Limb (tissue), 2 donors: Measurements from ENCODE around the gene MTCH2.
"Not testable (repeated sequence)": the region's sequence is repeated elsewhere in the genome, so short reads cannot be mapped to it uniquely, and the experiment has no call there.

Experiments
- DNase-seq, 2 donors: peaks; one replicate each; pipeline ENCODE4 v3.0.0-alpha.2; 2016; ENCODE audit errors: extremely low spot score in 2 of 2

The MTCH2 gene

GRCh38 chr11:47642099-47642855 is at the start of gene MTCH2:
Gene MTCH2, minus strand, starts transcription at chr11:47642559. Its CDS starts 94 bp downstream, at chr11:47642465.
- DNase-seq, result peak; percentile 96 to 99

- no peak for DNase-seq
Measured at GRCh38 chr11:47691979-47692378, 49.6 kb upstream of the MTCH2 start.

- no peak for DNase-seq
Measured at GRCh38 chr11:47689480-47689879, 47.1 kb upstream of the MTCH2 start.

GRCh38 chr11:47688991-47689390 is 46.6 kb upstream of the MTCH2 start:
- no peak for DNase-seq

- DNase-seq, result no peak
Measured at GRCh38 chr11:47688111-47688510, 45.8 kb upstream of the MTCH2 start.

GRCh38 chr11:47686704-47687103 is 44.3 kb upstream of the MTCH2 start:
- DNase-seq, result not testable (repeated sequence)

GRCh38 chr11:47686151-47686550 is 43.8 kb upstream of the MTCH2 start:
- DNase-seq, result no peak

GRCh38 chr11:47675851-47676250 is 33.5 kb upstream of the MTCH2 start:
- DNase-seq, result no peak

GRCh38 chr11:47672283-47672730 is 29.9 kb upstream of the MTCH2 start:
- no peak for DNase-seq

GRCh38 chr11:47669856-47670255 is 27.5 kb upstream of the MTCH2 start:
- no peak for DNase-seq

GRCh38 chr11:47668665-47669064 is 26.3 kb upstream of the MTCH2 start:
- no peak for DNase-seq

GRCh38 chr11:47667555-47667954 is 25.2 kb upstream of the MTCH2 start:
- DNase-seq, result no peak

- peak; percentile 37 to 55 for DNase-seq
Measured at GRCh38 chr11:47667135-47667534, 24.8 kb upstream of the MTCH2 start.

- not testable (repeated sequence) for DNase-seq
Measured at GRCh38 chr11:47664936-47665335, 22.6 kb upstream of the MTCH2 start.

GRCh38 chr11:47661245-47661644 is 18.9 kb upstream of the MTCH2 start:
- no peak for DNase-seq

GRCh38 chr11:47659276-47659675 is 16.9 kb upstream of the MTCH2 start:
- no peak for DNase-seq

GRCh38 chr11:47656260-47656885 is 14.0 kb upstream of the MTCH2 start:
- DNase-seq, result no peak

- DNase-seq, result no peak
Measured at GRCh38 chr11:47651818-47652469, 9.6 kb upstream of the MTCH2 start.

GRCh38 chr11:47649276-47649675 is 6.9 kb upstream of the MTCH2 start:
- DNase-seq, result no peak

- DNase-seq, result no peak
Measured at GRCh38 chr11:47646019-47646418, 3.7 kb upstream of the MTCH2 start.

GRCh38 chr11:47645500-47645899 is 3.1 kb upstream of the MTCH2 start:
- DNase-seq, result no peak

- no peak for DNase-seq
Measured at GRCh38 chr11:47641600-47642098, 710 bp downstream of the MTCH2 start.
